ENCODE data around the gene AP3S2.
"Not testable (repeated sequence)": the region's sequence is repeated elsewhere in the genome, so short reads cannot be mapped to it uniquely, and the experiment has no call there.

The AP3S2 gene

DNA sequence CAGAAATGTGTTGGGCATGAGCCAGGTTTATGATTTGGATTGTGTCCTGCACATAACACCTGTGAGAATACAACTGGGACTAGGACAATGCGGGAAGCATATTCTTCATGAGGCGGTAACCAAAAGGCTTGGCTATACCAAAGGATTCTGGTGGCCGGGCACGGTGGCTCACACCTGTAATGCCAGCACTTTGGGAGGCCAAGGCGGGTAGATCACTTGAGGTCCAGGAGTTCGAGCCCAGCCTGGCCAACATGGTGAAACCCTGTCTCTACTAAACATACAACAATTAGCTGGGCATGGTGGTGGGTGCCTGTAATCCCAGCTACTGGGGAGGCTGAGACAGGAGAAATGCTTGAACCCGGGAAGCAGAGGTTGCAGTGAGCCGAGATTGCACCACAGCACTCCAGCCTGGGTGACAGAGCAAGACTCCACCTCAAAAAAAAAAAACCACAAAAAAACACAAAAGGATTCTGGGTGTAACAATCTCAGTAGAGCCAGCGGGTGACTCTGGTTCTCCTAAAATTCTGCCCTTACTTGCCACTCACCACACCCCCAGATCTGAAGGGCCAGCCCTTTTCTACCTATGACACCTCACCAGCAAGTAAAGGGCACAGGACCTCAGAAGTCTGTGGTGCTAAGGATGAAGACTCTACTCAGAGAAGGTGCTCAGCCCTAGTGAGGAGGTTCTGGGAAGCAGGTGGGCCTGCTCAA lies 59.2 kb downstream of the AP3S2 start:
- not testable (repeated sequence) for DNase-seq (ENCODE audit: low read depth)

GRCh38 chr15:89833966-89834365 lies 59.8 kb downstream of the AP3S2 start:
- DNase-seq (ENCODE audit: low read depth), result no peak

DNA sequence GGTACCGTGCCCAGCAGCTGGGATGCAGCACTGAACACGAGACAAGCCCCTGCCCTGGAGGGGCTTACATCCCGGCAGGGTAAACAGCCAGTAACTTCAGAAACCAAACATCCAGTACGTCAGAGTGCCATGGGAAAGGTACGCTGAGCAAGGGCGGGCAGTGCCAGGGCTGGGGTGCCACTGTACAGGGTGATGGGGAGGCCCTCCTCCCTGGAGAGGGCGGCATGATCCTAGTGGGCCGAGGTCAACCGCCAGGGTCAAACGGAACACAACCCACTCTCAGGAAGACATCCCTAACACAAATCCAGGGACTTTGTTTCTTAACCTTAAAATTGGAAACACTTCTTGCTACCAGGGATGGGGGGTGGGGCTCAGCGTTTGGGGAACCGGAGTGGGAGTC lies 63.2 kb downstream of the AP3S2 start:
- DNase-seq (ENCODE audit: low read depth), result no peak

DNA sequence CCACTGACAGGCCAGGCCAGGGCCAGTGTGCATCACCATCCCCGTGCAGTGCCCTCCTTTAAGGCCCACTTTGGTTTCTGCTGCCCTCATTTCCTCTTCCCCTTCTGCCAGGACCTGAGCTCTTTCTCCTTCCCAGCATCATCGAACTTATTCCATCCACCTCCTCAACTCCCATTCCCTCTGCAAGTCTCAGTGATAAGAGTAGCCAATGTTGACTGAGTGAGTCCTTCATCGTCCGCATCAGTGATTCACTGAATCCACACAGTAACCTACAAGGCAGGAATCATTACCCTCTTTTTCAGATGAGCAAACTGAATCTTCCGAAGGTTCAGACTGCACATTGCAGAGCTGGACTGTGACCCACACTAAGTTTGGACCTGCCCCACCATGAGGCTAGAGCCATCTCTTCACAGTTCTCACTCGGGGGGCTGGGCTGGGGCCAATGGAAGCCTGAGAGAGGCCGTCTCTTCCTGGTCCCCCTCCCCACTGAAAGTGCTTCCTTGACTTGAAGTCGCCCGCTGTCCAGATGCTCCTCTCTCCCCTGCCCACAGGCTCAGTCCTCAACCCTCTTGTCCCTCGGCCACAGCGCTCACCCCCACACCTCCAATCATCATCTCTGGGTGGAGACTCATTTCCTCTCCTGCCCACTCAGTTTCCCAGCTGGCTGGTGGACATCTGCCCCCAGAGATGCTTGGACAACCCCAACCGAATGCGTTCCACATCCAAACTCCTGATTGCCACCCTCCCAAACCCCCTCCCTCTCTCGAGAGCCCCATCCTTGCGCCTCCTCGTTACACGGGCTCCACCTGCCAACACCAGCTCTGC lies 64.0 kb downstream of the AP3S2 start:
- DNase-seq (ENCODE audit: low read depth), result no peak

DNA sequence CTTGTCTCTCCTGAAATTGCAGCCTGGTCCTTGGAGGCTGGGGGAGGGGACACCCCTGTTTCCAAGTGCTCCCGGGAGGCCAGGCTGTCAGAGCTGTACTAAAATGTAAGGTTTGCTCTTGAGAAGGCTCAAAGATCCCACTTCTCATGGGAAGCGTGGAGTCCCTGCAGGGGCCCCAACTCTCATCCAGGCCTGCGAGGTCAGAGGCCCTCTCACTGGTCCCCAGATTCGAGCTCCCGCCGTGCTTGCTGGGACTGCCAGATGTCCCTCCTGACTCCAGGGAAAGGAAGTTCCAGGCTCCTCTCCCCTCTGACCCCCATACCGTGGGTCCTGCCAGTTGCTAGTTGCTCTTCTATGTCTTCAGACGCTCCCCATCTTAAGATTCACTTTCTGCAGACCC lies 64.6 kb downstream of the AP3S2 start:
- no peak for DNase-seq (ENCODE audit: low read depth)

DNA sequence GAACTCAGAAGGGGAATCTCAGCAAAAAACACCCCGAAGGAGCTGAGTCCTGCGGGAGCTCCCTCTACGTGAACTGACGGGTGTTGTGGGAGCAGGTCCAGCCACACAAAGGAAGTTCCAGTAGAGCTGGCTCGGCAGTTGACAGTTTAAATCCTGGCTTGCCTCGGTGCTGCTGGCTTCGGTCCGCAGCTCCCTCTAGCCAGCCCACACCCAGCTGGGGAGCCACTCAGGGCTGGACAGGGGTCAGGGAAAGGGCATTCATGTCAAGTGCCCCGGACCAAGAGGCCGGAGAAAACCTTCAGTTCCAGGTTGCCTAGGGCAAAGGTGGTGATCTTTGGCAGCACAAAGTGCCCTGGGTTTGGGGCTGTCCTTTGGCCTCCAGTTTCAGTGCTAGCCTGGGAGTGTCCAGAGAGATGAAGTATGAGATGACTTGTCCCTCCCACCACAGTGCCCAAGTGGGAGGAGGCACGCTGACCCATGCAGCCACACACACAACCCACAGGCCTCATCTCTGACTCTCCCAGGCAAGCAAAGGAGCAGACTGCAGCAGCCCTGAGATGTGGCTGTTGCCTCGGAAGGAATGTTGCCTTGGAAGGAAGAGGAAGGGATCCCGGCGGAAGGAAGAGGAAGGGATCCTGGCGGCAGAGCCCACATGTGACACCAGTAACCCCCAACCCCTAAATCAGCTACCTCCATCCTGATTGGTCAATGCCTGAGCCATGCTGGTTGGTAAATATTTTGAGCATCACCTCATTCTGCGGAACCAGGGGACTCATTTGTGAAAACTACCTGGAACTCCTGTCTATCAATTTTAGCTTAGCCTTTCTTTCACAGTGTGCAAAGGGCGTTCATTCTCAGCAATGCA lies 65.3 kb downstream of the AP3S2 start:
- DNase-seq (ENCODE audit: low read depth), result peak; percentile 77

- DNase-seq (ENCODE audit: low read depth), result no peak
Measured at GRCh38 chr15:89827829-89828228, 66.0 kb downstream of the AP3S2 start.

- no peak for DNase-seq (ENCODE audit: low read depth)
Measured at GRCh38 chr15:89826671-89827655, 66.8 kb downstream of the AP3S2 start.

GRCh38 chr15:89825271-89825940 lies 68.4 kb downstream of the AP3S2 start:
- DNase-seq (ENCODE audit: low read depth), result peak; percentile 60

- DNase-seq (ENCODE audit: low read depth), result no peak
Measured at GRCh38 chr15:89824607-89824867, 69.3 kb downstream of the AP3S2 start.

- DNase-seq (ENCODE audit: low read depth), result no peak
Measured at GRCh38 chr15:89823836-89824606, 69.8 kb downstream of the AP3S2 start.

- DNase-seq (ENCODE audit: low read depth), result peak; percentile 76
Measured at GRCh38 chr15:89822951-89823711, 70.7 kb downstream of the AP3S2 start.

- DNase-seq (ENCODE audit: low read depth), result no peak
Measured at GRCh38 chr15:89822611-89822950, 71.2 kb downstream of the AP3S2 start.

DNA sequence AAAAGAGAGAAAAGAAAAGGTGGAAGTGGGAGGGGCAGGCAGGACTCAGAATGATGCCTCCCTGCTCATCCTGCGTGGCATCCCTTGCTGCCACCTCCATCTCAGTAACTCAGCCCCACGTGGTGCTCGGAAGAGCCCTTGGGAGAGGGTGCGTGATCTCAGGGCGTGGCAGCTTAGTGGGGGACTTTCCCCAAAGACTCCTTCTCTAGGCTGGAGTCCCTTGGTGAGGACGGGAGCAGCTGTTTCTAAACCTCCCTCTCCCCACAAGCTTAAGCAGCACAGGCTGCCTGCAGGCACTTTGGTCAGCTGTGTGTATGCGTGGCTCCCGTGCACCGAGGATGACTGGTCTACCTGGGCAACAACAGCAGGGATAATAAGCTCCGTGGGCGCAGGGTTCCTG lies 71.8 kb downstream of the AP3S2 start:
- no peak for DNase-seq (ENCODE audit: low read depth)

DNA sequence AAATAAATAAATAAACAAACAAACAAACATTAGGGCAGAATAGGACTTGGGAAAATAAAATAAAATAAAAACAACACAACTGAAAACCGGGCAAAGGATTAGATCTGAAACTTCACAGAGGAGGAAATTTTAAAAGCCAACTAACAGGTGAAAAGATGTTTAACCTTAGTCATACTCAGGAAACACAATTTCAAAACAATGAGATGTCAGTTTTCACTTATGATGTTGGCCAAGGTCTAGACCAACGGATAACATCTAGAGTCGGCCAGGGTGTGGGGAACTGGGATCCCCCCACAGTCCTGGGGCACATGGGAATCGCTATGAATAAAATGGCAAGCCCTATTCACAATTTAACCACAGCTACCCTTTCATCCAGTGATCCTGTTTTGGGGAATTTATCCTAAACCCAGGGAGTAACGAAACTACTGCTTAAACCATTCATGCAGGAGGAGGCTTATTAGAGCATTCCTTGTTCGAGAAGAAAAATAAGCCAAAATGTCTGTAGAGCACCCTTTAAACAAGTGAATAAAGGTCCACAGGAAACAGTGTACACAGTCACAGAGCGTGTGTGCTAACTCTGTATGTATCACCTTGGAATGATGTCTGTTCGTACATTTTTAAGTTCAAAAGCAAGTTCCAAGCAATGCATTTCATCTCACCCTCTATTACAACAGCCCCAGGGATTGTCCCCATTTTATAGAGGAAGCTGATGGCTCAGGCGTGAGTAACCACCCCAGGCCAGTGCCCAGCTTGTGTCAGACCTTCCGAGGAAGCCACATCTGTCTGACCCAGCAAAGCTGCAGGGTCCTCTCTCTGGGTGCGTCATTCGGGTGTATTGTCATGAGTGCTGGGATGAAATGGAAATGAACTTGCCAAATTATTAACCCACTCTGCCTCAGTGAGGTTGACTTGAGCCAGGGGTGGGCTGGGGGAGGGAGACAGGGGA lies 72.9 kb downstream of the AP3S2 start:
- DNase-seq (ENCODE audit: low read depth), result peak; percentile 79

DNA sequence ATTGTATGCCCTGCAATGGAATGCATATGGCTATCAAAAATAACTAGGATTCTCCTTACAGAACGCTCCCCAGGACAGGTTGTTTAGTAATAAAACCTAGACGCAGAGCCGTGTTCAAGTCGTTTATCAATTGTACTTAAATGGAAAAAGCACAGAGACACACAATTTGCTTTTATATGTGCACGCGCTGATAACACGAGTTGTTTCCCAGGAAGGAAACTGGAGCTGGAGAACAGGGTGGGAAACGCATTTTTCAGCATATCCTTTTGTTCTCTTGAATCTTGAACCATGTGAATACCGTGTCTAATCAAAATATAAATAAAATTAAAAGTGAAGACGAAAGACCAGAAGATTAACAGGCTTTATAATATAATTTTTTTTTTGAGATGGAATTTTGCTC lies 75.5 kb downstream of the AP3S2 start:
- DNase-seq (ENCODE audit: low read depth), result no peak

GRCh38 chr15:89817701-89818280 lies 76.0 kb downstream of the AP3S2 start:
- no peak for DNase-seq (ENCODE audit: low read depth)

DNA sequence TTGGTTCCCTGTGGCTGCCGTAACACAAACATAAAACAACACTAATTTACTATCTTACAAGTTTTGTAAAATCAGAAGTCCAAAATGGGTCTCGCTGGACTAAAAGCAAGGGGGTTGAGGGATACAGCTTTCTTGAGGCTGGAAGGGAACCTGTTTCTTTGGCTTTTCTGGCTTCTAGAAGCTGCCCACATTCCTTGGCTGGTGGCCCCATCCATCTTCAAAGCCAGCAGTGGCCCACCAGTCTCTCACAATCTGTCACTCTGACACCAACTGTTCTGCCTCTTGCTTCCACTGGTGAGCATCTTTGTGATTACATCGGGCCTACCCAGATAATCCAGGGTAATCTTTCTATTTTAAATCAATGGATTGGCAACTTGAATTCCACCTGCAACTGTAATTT lies 78.0 kb downstream of the AP3S2 start:
- DNase-seq (ENCODE audit: low read depth), result no peak
